ENCODE data around the gene KRTAP22-2.

Gene KRTAP22-2

DNA sequence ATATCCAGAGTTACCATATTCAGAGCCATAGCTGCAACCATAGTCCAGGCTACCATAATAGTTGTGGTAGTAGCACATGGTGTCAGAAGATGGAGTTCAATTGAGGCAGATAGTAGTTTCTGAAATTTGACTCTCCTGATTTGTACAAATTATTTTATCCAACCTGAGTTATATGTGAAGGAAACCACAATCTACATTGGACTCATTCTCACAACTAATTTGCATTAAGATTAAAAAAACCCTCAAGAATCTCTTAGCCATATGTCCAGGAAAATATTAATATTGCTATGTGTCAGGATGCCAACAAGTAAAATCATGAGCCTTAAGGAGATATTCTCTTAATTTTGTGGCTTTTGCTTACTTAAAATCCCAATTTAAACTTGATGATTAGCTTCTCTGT is at the start of gene KRTAP22-2:
TSS of gene KRTAP22-2 (minus strand) at position 101 of the 400 bp plus-strand sequence.
- no peak for DNase-seq (ENCODE audit: low spot score)

DNA sequence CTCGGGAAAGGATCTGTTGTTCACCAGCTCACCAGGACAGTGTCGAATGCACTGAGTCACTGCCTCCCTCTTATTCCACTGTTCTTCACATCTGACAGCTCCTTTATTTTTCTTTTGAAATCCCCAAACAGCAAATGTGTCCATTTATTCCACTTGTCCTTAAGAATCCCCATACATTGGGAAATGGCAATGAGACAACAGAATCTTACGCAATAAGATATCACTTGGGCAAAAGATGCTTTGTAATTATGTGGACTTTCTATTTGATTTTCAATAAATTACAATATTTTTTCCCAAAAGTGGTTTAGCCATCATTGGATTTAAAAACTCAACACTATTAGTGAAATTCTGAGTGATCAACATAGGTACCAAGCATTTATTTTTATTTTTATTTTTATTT is 48.5 kb upstream of the KRTAP22-2 start:
- DNase-seq (ENCODE audit: low spot score): no peak

DNA sequence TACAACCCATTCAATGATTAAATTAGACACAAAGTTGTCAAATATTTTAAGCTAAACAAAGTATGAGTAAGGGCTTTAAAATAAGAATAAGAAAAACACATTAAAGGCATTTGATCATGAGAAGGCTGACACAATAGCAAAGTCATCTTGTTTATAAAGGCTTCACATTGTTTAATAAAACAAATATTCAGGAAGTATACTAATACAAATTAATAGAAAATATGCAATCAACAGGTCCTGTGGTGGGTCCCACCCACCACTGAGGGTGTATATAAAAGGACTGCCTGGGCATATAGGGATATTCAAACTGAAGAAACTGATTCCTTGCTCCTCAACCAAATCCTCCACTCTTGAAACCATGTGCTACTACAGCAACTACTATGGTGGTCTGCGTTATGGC is 44.7 kb upstream of the KRTAP22-2 start, which contains the start of gene KRTAP20-2:
TSS of gene KRTAP20-2 (plus strand) at position 301 of the 400 bp plus-strand sequence. CDS start at position 359, 58 bp downstream.
- no peak for DNase-seq (ENCODE audit: low spot score)

DNA sequence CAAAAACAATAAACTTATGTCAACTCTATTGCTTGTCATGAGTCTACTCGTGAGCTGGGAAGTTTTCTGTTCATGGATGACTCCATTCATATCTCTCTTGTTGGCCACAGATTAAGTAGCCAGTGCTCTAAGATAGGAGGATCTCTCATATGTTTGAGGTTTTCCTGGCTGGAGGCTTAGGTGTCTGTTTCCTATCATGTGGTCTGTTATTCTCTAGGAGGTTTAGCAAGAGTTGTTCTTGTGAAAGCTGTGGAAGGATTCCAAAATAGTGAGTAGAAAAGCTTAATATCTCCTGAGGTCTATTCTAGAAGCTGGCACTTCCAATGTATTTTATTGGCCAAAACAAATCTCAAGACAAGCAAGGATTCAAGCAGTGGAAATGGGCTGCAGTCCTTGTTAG is 39.0 kb upstream of the KRTAP22-2 start:
- no peak for DNase-seq (ENCODE audit: low spot score)

DNA sequence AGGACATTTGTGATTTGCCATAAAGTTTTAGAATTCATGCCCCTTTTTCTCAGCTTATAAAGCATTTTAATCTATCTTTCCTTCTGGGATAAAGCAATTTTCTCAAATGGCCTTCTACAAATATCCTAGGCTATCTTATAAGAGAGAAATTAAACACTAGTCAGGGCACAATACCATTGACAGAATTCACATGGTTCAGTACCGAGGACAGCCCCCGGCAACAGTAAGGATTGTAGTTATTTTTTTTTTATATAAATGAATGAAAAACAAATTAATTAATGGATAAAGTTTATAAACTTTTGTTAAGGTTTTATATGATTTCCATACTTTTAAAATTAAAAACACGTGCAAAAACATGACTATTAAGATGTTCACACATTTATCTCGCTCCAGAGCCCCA is 37.9 kb upstream of the KRTAP22-2 start:
- no peak for DNase-seq (ENCODE audit: low spot score)

DNA sequence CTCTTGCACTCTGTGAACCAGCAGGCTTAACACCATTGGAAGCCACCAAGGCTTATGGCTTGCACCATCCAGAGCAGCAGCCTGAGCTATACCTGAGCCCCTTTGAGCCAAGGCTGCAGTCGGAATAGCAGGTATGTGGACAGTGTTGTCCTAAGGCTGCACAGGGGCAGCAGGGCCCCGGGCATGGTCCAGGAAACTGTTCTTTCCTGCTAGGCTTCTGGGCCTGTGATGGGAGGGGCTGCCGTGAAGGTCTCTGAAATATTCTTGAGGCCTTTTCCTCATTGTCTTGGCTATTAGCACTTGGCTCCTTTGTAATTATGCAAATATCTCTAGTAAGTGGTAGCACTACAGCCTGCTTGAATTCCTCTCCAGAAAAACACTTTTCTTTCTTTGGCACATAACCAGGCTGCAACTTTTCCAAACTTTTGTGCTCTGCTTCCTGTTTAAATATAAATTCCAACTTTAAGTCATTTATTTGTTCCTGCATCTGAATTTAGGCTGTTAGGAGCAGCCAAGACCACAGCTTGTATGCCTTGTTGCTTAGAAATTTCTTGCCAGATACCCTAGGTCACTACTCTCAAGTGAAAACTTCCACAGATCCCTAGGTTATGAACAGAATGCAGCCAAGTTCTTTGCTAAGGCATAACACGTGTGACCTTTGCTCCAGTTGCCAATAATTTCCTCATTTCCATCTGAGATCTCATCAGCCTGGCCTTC is 35.4 kb upstream of the KRTAP22-2 start:
- no peak for DNase-seq (ENCODE audit: low spot score)

DNA sequence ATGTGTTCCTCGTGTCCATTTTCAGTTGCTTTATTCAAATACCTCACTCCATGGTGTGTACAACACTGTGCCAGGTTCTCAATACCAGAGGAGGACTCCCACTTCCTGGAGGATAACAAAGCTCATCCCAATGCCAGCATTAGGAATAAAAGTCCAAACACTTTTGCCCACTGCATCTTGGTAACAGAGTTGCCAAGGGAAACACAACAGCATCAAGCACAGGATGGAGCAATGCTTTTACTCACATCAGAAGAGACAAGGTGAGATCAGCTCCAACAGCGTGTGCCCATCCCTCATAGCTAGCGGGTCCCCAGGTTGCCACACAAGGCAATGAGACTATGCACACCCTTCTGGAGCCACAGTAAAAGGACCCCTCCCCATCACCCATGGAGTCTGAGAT is 33.2 kb upstream of the KRTAP22-2 start:
- DNase-seq (ENCODE audit: low spot score): no peak

DNA sequence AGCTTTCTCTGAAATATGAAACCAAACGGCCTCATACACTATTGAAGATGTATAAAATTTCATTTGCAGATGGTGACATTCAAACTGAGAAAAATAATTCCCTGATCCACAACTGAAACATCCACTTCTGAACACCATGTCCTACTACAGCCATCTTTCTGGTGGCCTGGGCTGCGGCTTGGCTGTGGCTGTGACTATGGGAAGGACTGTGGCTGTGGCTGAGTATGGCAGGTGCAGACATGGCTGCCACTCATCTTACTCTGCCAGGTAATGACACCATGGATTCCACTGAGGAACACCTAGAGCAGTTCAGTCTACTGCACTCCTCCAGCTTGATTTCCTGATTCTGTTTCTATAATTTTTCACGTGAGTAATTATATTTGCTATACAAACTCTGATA is 30.3 kb upstream of the KRTAP22-2 start, which contains the start of gene KRTAP20-4:
TSS of gene KRTAP20-4 (plus strand) at position 106 of the 400 bp plus-strand sequence.
- no peak for DNase-seq (ENCODE audit: low spot score)

DNA sequence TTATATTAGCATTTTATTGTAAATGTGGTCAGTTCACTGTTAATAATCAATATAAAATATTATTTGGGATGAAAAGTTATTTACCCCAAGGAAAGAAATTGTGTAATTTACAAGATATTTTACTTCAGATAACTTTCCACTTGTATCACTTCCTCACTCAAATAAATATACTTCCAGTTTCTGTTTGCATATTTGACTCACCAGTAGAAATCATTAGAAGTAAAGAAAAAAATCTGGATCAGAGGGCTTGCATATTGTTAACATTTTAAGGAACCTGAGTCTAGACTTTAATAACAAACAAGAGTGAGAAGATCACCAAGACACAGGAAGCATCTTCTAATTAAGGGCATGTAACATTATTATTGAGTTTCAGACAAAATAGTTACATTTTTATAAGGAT is 29.9 kb upstream of the KRTAP22-2 start:
- no peak for DNase-seq (ENCODE audit: low spot score)

DNA sequence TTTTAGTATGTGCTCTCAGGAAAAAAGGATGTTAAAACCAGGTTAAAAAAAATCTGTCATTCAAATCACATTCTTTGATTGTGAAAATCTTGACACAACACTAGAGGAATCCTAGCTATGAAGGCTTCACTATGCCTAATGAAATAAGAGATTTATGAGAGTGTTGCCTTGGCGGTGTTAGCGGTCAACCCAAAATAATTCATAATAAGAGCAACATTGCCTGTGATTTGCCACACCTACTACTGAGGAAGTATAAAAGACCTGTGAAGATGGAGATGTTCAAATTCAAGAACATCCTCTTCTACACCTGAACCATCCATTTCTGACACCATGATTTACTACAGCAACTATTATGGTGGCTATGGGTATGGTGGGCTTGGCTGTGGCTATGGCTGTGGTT is 25.9 kb upstream of the KRTAP22-2 start, which contains the start of gene KRTAP20-1:
TSS of gene KRTAP20-1 (plus strand) at position 301 of the 400 bp plus-strand sequence. CDS start at position 331, 30 bp downstream.
- DNase-seq (ENCODE audit: low spot score): no peak

DNA sequence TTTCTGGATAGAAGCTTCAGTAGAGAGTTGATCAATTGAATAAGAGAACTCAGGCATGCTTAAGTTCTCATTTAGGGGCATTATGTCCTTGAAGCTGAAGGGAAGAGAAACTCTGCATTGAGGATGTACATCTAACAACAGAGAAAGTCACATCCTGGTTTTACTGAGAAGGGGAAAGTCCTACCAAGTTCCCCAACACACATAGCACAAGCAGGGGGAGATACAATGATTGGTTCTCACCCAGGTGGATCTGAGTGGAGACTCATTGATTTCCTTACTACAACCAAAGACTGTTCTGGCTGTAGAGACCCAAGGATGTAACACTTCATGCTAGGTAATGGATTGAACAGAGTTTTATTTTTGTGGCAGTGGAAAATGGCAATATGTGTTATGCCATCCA is 25.0 kb upstream of the KRTAP22-2 start:
- no peak for DNase-seq (ENCODE audit: low spot score)

DNA sequence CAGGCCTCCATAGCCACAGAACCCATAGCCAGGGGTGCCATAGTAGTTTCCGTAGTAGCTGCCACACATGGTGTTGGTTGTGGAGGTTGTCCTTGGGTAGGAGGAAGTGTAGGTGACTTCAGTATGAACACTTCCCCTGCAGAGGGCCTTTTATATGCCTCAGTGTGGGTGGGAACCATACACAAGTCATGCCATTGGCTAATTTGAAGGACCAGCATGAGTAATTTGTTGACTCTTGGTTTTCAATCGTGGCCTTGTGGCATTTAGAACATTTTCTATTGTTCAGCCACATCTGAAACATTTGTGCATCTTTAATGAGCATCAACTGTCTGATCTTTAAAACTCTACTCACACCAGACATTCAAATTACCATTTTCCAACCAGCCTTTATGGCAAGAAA is 23.6 kb upstream of the KRTAP22-2 start, which contains the start of gene KRTAP6-1:
TSS of gene KRTAP6-1 (minus strand) at position 95 of the 400 bp plus-strand sequence. CDS start at position 69, 26 bp downstream.
- DNase-seq (ENCODE audit: low spot score): no peak

DNA sequence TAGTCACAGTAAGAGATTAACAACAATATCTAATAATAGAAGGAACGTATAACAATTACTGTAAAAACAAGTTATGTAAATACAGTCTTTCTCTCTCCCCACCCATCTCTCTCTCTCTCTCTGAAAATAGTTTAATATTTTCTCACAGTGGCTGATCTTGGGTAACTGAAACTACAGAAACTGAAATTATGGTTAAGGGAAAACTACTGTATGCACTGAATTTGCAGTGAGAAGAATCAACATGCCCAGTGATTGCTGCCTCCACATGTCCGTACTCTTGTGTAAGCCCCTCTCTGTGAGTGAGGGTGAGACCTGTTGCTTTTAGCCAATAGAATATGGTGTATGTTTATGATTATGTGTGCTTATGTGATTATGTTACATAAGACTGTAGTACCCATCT is 21.9 kb upstream of the KRTAP22-2 start:
- DNase-seq (ENCODE audit: low spot score): no peak

DNA sequence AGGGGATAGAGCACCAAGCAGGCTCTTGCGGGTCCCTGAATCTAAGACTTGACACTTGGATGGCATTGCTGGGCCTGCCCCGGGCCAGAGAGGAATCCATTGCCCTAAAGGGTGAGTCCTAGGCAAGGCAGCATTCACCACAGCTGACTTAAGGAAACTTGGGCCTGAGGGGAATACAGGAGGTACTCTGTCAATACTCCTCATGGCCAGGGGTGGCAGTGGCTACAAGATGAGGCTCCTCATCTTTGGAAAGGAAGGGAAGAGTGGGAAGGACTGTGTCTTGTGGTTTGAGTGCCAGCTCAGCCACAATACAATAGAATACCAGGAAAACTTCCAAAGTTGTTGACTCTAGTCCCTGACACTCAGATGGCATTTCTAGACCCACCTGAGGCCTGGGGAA is 15.8 kb upstream of the KRTAP22-2 start:
- DNase-seq (ENCODE audit: low spot score): no peak

DNA sequence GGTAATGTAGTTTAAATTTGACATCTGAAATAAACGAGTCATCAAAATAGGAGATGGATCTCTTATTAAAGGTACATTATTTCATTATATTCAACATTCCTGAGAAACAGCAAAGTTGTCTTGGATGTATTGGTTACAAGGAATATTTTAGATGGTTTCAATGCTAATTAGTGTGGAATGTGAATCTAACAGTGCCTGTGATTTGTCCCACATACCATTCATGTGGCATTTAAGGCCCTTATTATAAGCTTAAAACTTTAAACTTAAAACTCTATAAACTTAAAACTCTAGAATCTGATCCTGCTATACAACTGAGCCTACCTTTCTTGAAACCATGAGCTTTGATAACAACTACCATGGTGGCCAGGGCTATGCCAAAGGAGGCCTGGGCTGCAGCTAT is 10.6 kb upstream of the KRTAP22-2 start, which contains the start of gene KRTAP22-1:
TSS of gene KRTAP22-1 (plus strand) at position 301 of the 400 bp plus-strand sequence.
- DNase-seq (ENCODE audit: low spot score): no peak

DNA sequence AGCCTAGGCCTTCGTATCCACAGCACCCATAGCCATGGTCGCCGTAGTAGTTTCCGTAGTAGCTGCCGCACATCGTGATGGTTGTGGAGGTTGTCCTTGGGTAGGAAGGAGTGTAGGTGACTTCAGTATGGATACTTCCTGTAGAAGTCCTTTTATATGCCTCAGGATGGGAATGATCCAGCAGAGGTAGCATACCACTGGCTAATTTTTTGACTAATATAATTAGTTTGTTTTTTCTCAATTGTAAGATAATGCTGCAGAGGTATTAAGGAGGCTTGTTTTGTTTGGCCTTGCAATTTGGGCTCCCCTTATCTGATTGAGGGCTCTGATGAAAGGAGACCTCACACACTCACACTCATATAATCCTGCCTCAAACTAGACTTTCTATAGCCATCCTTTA is 8.6 kb upstream of the KRTAP22-2 start, which contains the start of gene KRTAP6-2:
TSS of gene KRTAP6-2 (minus strand) at position 101 of the 400 bp plus-strand sequence. CDS start at position 73, 28 bp downstream.
- DNase-seq (ENCODE audit: low spot score): no peak

DNA sequence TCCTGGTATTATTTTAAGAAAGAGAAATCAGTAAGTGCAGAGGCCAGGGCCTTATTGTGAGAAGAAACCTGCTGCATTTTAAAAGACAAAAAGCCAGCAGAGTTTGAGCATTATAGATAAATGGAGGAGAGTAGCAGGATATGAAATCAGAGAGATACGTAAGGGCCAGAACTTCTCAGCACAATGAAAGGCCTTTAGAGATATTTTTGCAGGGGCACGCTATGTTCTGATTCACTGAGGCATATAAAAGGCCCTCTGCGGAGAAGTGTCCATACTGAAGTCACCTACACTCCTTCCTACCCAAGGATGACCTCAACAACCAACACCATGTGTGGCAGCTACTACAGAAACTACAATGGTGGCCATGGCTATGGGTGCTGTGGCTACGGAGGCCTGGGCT is 1.9 kb upstream of the KRTAP22-2 start, which contains the start of gene KRTAP6-3:
TSS of gene KRTAP6-3 (plus strand) at position 301 of the 400 bp plus-strand sequence. CDS start at position 307, 6 bp downstream.
- DNase-seq (ENCODE audit: low spot score): no peak

DNA sequence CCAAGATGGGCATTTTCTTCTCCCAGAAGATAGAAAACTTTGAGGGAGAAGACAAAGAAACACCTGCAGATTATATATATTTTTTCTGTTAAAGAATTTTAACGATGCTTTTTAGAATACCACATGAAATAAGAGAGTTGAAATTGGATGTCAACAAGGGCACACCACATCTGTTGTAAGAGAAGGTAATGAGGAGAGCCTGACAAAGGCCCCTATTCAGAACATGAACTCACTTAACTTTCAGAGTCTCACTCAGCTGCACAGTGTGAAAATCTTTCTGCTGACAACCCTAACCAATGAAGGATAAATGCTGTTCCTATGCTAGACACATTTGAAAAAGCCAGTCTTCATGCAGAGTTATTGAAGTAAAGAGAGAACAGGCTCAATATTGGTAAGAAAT is 7.3 kb downstream of the KRTAP22-2 start:
- no peak for DNase-seq (ENCODE audit: low spot score)

DNA sequence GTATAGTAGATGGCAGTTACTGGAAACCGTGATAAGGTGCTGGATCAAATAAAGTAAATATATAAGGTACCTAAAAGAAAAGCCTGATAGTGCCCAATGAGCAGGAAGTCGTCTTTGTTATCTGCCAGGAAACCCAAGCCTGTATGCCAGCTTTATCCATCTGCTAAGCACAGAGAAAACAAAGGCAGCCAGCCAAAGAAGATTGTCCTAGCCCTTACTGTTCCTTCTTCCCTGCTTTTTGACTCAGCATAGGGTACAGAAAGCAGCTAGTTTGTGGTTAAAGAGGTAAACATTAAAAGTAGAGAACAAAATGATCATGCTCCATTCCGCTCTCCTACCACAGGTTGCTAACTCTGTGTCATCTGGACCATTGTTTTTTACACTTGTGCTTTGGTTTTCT is 10.1 kb downstream of the KRTAP22-2 start:
- no peak for DNase-seq (ENCODE audit: low spot score)

DNA sequence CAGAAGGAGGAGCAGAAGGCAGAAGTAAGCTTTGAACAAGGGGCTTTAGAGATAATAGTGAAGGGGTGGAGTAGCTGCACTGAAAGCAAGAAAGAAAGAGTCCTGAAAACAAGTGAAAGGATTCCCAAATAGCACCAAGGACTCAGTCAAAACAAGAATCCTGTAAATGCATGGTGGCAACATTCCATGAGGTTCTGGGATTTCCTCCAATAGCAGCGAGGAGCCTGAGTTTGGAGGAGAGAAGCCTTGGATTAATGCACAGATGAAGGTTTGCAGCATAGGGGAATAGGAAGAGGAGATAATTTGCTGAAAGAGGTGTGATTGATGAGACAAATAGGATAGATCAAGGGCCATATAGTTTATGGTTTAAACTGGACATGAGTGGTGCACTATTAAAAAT is 10.9 kb downstream of the KRTAP22-2 start:
- no peak for DNase-seq (ENCODE audit: low spot score)

DNA sequence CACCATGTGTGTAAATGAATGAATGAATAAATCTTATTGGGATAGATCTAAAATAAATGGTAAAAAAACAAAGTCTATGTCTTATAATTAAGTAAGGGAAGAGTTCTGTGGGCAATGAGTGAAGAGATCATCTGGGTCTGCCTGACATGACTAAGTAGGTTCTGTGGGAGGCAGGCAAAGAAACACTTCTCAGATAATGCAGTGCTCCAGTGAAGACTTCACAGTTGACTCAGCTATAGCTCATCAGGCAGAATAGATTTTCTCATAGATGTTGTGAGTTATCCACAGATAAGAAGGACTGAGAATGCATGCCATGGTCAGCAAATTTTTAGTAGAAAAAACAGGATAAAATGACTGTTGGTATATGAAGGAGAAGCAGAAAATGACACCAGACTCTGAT is 12.4 kb downstream of the KRTAP22-2 start:
- DNase-seq (ENCODE audit: low spot score): no peak

DNA sequence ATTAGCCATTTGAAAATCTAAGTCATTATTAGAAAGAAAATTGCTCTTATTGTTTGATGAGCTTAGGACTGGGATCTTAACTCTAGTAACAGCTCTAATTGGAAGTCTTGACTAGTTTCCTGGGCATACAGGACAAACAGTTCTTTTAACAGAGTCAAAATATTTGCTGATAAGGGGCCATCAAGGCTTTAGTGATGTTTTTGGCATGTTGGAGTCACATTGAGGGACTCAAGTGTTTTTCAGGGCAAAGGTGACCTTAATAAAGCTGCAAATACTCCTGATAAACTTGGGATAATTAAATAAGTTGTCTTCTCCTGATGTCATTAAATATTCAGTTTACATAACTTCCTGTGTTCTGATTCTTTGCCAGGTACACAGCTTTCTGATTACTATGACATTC is 22.6 kb downstream of the KRTAP22-2 start:
- no peak for DNase-seq (ENCODE audit: low spot score)

DNA sequence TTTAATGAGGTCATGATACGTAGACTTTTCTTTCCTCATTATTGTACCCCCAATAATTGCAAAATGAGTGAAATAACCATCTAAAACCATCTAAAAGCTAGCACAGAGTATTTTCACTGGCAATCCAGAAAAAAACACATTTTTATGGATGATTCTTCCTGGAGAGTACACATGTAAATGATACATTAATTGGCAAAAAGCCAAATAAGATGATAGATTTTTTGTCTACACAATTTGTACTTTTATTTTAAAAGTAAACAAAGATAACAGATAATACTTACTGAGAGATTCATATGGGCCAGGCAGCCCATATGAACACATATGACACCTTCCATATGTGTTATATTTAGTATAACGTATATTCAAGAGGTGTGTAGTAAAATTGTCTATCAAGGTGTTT is 26.6 kb downstream of the KRTAP22-2 start:
- no peak for DNase-seq (ENCODE audit: low spot score)

Data from germinal center (tissue), 1 donor.